Neural progenitor cell (in vitro differentiated cells): ENCODE results near the gene CTIF.

Source experiments
- EZH2 ChIP-seq: fragments of 200-600 bp; sonication (generic); IDR thresholded peaks from 2 replicates; pipeline ENCODE4 v1.6.1; 2017; ENCODE audit warnings: antibody characterized with exemption, mild to moderate bottlenecking, moderate library complexity
- TF ChIP-seq, protein P1 (sequence below): fragments of 200-600 bp; sonication (generic); IDR thresholded peaks from 2 replicates; pipeline ENCODE4 v1.5.1; 2017; ENCODE audit warnings: antibody characterized with exemption, mild to moderate bottlenecking

DNA sequence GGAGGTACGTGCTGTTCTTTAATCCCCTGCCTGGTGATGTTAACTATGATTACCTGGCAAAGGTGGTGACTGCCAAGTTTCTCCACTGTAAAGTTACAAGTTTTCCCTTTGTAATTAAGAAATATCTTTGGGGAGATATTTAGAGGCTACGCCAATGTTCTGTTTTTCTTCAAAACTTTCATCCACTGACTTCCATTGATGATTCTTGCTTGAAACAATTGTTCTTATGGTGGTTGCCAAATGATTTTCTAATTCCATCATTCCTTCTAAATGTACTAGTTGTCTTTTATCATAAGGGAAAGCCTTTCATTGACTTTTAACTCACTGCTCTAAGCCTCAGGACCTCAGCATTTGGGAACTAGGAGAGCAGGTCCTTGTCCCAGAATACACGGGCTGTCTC lies 206.5 kb downstream of the CTIF start:
- TF ChIP-seq, protein P1, sequence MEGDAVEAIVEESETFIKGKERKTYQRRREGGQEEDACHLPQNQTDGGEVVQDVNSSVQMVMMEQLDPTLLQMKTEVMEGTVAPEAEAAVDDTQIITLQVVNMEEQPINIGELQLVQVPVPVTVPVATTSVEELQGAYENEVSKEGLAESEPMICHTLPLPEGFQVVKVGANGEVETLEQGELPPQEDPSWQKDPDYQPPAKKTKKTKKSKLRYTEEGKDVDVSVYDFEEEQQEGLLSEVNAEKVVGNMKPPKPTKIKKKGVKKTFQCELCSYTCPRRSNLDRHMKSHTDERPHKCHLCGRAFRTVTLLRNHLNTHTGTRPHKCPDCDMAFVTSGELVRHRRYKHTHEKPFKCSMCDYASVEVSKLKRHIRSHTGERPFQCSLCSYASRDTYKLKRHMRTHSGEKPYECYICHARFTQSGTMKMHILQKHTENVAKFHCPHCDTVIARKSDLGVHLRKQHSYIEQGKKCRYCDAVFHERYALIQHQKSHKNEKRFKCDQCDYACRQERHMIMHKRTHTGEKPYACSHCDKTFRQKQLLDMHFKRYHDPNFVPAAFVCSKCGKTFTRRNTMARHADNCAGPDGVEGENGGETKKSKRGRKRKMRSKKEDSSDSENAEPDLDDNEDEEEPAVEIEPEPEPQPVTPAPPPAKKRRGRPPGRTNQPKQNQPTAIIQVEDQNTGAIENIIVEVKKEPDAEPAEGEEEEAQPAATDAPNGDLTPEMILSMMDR: no peak
- no peak for TF ChIP-seq EZH2
